GM19467 (cell line): ENCODE measurements around the gene ADPRHL1.

Experiments
- ATAC-seq: cut with Tn5 transposase; IDR thresholded peaks from one replicate; pipeline ENCODE4 v1.9.1; 2021; ENCODE audit warnings: mild to moderate bottlenecking, moderate library complexity; ENCODE audit not compliant: unreplicated experiment

ADPRHL1 gene

DNA sequence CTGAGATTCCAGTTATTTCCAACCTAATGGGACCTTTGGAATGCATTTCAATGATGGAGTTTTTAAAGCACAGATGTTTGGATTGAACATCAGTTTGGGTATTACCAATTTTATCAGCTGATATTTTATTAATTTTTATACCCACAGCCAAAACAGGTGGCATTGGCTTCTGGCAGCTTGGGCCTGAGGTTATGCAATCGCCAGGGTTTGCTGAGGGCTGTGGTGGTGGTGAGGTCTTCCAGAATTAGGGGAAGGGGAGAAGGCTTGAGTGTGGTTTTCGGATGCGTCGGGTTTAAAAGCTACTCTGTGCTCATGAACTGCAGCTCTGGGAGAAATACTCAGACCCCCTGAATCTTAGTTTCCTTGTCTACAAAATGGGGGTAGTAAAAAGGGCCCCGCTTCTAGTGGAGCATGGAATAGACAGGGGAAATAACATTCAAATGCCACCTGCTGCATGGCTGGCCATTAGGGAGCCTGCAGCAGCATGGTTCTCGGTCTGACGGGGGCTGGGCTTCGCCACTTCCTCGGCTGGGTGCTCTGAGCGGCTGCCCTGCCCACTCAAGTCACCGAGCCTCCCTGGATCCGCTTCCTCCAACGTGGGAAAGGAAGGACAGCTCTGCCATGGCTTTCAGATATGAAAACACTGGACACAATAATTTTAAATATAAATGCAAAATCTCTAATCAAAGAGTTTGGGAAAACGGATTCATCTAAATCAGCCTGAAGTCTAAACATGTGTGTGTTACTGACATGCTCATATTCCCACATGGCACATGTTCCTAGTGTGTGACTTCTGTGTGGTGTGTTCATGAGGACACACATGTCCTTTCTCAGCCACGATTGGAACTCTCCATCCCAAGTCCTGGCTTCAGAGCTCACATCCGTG is 35.2 kb downstream of the ADPRHL1 start:
- no peak for ATAC-seq

DNA sequence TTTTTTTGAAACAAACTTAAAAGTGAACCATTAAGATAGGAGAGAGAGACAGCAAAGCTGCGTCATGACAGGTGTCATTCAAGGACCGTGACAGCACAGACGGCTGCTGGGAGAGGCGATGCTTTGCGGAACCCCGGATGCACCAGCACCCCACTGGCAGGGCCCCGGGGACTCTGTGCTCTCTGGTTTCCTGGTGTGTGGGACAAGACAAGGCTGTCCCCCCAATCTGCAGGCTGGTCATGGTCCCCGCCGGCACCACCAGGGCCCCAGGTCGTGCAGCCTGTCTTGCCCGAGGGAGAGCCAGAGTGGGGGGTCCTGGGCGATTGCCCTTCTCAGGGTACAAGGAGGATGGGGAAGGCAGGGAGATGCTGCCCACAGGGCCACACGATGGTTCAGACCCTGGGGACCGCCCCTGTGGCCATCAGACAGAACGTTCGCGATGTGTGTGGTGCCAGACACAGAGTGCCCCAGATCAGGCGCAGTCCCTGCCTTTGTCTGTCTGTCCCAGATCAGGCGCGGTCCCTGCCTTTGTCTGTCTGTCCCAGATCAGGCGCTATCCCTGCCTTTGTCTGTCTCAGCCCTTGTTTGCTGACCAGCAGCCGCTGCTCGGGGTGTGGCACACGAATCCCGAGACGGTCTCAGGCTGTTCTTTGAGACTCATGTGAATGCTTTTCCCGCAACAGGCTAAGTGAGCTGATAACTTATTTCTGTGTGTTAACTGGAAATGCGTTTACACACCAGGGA is 36.1 kb downstream of the ADPRHL1 start:
- no peak for ATAC-seq

DNA sequence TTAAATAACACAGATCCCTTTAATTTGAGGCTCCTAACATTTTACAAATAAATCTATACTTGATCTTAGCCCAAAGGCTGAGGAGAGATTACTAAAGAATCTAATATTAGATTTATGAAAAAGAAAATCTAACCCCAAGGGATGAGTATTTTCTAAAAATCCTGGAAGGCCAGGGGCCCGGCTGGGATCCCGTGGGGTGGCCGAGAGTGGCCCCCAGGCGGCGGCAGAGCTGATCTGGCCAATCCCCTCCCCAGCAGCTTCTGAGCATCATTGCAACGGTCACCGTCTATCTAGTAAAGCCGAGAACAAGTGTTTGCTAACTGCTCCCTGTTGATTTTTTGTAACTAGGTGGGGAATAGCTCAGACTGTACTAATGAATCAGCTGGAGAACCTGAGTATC is 37.5 kb downstream of the ADPRHL1 start:
- ATAC-seq: no peak

DNA sequence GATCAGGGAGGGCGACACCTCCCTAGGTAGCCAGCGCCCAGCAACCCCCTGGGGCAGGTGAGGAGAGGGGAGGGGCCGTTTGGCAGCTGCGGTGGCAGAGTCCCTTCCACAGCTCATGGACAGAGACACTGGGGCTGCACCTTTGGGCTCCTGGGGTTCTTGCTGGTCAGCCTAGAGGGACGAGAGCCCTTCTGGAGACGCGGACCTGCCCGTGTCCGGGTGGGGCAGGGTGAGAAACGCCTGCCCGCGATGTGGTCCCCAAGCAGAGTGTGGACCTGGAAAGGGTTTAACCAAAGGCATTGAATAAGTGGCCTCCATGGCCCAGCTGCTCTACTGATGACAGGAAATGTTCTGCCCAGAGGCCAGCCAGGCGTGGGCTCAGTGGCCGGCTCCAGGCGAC is 38.3 kb downstream of the ADPRHL1 start:
- ATAC-seq: no peak

DNA sequence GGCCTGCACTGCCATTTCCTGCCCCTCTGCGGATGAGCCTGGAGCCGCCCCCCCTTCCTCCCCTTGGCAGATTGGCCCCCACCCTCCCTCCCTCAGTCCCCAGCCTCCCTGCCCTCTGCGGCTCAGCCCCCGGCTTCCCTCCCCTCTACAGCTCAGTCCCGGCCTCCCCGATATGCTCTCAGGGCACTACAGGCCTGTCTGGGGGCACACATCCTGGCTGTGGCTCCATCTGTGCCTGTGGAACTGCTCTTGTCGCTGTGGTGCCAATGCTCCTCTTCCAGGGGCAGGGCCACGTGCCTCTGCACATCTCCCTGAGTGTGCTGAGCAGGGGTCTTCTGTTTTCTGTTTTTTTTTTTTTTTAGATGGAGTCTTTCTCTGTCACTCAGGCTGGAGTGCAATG is 39.0 kb downstream of the ADPRHL1 start:
- no peak for ATAC-seq

DNA sequence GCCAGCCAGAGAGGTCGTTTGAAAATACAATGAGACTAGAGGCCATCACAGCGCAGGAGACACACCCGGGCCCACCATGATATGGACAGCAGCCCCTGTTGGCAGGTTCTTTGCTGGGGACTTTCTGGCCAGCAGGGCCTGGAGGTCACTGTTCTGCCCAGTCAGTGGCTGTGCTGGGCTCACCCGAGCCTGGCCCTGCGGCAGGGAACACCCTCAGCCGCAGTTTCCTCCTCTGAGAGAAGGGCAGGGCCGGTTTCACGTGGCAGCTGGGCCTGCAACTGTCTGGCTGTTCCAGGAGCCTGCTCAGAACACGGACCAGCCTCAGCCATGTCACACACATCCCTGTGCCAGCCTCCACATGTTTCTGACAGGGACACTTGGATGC is 39.4 kb downstream of the ADPRHL1 start:
- ATAC-seq: no peak

DNA sequence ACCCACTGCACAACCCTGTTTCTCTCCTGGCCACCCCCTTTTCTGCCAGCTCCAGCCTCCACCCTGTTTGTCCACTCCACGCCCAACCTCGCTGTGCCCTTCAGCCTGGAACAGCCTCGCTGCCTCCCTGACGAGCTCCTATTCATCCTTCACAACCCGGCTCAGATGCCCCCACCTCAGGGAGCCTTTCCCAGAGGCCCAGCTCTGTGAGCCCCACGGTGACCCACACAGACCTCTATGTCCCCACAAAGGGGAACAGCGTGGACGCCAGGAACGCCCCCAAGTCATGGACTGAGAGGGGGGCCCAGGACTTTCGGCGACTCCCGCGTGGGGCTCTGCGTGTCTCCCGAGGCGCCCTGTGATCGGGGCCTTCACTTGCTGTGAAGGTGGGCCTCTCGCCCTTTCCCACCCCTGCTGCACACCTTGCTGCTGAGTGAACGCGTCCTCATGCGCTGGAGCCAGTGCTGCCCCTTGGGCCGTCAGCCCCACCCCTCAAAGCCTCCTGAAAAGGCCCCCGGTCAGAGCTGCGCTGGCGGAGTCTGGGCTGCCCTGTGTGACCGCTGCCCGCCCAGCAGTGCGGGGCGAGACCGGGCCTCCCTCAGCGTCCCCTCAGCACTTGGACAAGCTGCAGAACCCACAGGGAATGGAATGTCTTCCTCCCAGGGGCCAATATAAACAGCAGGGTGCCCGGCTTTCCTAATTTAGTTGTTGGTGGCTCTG is 40.0 kb downstream of the ADPRHL1 start:
- ATAC-seq: no peak

DNA sequence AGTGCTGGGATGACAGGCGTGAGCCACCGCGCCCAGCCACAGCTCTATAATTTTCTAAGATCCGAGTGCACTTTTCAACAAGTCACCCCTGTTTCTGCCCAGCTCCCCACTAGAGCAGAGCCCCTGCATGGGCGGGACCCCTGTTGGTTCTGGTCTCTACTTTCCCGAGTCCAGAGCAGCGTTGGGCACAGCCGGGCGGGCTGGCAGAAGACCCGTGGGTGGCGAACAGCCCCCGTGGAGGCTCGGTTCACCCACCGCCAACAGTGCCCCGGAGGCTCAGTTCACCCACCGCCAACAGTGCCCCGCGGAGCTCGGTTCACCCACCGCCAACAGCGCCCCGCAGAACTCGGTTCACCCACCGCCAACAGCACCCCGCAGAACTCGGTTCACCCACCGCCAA is 40.8 kb downstream of the ADPRHL1 start:
- ATAC-seq: no peak

DNA sequence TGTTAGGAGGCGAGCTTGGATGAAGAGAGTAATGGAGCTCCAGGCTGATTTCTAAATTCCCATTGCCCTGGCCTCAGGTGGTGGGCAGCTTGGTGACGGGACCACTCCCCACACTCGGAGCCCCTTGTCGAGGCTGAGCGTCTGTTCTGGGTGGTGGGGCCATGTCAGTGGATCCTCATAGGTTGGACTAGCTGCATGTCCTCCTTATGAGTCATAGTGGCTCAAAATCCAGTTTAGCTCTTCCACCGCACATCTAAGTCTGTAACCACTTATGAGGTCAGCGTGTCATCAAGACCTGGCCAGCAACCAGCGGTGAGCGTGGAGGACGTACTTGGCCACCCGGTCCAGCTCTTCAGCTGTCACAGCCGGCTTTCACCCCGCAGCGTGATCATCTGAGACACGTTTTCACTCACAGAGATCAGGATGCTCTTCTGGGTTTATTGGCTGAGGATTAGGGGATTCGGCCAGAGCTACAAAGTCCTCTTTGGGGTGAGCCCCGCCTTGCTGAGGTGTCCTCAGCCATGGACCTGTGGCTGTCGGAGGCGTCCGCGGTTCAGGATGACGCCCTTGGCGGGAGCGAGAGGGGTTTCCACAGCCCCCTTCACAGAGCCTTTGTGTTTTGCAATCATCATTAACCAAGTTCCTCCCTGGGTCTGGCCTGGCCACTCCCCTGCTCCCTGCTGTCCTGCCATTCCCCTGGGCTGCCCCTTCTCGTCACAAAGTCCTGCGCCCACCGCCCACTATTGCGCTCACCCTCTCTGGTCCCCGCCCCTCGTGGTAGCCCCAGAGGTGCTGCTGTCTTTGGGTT is 41.9 kb downstream of the ADPRHL1 start:
- no peak for ATAC-seq

DNA sequence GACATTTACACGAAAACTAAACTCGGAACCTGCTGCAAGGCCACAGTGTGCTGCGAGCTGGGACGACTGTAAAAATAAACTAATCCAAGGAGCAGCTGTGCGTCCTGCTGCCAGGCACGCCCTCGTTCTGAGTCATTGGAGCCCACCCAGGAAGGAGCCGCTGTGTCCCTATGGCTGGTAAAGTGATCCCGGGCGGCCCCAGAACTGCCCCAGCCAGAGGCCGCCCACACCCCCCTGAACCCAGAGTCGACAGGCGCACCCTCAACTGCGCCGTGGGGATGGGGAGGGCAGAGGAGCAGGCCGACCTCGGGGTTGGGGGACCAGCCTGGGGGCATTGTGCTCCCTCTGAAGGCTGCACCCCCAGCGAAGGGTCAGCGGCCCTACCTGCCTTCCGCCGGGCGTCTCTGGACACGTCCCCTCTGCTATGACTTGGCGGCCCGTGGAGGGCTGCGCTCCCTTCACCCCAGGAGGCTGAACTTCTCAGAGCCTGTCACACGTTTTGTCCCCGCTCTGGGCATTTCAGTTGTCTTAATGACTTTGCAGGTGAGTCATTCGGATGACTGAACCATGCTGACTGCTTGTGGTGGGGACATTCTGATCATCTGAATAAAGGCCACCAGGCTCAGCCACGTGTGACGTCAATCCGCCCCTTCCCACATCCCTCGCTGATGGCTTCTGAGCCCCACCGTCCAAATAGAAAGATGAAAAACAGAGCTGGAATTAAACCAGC is 42.7 kb downstream of the ADPRHL1 start:
- no peak for ATAC-seq

DNA sequence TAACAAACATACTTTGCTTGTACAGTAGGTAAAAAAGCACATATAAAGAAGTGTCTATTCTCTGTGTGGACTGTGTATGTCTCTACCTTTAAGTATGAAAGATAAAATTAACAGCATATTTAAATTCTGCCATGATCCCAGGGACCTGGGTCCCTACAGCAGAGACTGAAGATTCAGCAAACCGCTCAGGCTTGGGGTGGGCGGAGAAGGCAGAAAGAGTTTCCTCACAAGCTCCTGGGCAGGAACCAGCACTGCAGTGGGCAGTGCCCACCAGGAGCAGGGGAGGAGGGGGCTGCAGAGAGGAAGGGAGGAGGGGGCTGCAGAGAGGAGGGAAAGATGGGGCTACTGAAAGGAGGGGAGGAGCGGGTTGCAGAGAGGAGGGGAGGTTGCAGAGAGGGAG is 44.7 kb downstream of the ADPRHL1 start:
- ATAC-seq: no peak

DNA sequence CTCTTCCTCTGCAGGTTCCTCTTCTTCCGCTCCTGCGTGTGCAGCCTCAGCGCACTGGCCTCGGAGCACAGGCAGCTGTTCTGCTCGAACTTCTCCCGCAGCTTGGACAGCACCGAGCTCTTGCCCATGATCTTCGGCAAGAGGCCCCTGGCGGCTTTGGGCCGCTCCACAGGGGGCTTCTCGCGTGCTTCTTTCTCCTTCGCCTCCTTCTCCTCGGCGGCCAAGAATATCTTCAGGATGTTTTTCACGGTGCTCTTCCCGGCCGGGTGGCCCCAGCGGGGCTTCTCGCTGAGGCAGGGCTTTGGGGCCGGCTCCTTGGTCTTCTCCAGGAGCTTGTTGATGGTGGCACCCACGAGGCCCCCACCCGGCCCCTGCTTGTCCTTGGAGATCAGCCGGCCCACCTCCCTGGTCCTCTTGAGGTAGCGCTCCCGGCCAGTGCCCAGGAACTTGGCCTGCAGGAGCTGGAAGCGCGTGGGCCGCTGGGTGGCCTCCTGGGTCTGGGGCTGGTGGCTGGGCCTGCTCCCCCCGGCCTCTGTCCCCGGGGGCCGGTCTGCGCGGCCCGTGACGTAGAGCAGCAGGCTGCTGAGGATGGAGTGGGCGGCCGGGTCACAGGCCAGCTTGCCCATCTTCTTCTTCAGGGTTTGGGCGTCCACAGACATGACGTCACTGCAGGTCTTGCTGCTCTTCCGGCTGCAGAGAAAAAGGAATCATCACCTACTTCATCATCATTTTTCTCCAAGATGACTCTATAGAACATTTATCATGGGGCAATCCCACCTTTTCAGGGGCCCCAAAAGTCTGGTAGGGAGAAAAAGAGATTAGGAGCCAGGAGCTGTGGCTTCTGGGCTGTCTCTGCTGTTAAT is 45.5 kb downstream of the ADPRHL1 start:
- no peak for ATAC-seq

DNA sequence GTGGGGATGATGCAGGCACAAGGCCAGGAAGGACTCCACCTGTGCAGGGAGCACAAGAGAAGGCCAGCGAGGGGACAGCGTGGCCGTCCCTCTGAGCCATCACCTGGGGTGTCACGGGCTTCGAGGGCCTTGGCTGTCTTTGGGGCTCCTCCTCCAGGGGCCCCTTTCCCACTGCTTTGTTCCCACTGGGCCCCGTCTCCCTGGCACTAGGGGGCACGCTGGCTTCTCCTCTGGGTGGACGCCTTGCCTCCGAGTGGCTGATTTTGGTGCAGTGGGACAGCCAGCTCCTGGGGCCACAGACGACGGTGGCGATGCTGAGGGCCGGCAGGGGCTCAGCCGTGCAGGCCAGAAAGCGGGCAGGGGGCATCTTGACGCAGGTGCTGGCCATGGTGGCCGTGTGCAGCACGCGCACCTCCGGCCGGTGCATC is 46.2 kb downstream of the ADPRHL1 start:
- ATAC-seq: no peak

DNA sequence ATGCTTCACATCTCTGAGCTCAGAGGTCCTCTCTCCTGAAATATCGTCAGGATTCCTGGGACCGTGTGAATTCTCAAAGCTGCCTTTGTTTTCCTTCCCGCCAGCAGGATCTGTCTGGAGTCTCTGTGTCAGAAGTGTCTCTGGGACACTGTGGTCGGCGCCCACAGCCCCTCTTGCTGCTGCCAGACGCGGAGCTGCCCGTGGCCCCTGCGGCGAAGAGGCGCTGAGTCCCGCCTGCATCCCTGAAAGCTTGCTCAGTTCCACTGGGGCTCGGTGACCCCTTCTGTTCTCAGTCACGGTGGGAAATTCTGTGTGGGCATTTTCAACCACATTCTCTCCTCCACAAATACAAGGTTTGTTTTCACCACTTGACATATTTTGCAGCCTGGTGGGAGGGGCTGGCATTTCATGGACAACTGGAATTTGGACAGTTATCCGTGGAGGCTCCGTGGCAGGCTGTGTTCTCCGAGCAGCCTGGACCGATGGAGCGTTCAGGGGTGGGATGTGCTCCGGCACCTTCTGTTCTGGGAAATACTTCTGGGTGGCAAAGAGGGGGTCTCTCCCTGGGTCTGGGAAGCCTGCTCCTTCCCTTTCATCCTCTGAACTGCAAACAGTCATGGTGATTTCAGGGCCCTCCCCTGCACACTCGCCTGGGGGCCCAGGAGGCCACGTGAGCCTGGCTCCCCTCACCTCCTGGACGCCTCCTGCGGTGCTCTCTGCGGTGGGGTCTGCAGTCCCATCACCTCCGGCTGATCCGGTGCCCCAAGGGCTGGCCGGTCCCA is 46.8 kb downstream of the ADPRHL1 start:
- no peak for ATAC-seq

DNA sequence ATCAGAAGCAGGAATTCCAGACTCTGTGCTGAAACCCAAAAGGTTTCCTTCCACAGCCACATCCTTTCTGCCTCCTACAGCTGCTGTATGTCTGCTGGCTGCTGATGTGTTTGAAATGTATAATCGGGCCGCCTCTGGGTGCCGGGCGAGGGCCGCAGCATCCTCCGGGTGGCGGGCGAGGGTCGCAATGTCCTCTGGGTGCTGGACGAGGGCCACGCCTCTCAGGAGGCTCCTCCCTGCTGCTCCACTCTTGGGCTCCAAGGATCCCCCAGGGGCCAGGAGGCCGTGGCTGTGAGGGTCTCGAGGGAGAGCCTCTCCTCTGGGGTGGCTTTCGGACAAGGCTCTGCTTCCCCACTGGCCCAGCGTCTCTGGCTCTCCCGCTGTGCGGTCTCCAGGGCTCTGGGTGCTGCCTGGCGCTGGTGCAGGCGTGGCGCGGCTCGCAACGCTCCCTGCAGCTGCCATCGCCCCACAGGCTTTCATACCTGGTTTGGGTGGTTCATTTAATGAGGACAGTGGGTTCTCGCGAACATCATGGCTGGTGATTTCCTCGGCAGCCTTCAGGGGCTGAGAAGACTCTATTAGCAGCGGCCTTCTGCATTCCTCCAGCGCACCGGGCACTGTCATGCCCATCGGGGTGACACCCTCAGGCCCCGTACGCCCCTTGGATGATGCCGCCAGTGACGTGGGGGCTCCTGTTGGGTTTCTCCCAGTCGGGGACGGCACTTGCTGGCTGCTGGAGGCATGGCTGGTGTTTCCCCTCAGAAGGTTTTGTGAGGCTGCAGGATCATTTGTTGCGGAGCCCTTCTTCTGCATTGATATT is 47.6 kb downstream of the ADPRHL1 start:
- no peak for ATAC-seq

DNA sequence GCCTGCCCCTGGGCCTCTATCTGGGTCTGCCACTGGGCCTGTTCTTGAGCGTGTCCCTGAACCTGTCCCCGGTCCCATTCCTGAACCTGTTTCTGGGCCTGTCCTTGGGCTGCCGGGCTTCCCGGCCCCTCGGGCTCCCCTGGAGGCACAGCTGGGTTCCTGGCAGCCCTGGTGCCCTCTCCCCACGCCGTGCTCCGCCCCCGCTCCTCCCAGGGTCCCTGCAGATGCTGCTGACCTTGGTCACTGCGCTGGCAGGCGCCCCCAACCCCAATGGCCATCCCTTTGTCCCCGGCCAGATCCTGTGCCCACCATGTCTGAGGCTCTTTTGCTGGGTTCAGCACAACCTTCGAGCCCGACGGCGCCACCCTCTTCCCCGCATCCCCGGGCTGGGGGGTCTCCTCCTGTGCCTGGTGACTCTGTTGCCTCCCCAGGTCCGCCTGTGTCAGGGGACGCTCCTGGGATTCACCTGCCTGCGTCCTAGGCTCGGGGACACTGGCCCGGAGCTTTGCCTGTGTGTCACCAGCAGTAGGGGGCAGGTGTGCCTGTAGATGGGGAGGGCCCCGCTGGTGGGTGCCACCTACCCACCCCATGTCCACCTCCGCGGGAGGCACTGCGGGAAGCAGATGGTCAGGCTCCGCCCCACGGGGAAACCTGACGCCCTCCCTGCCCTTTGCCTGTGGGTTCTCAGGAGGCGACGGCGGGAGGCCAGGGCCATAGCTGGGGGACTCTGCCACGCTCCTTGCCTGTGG is 48.4 kb downstream of the ADPRHL1 start:
- ATAC-seq: no peak

DNA sequence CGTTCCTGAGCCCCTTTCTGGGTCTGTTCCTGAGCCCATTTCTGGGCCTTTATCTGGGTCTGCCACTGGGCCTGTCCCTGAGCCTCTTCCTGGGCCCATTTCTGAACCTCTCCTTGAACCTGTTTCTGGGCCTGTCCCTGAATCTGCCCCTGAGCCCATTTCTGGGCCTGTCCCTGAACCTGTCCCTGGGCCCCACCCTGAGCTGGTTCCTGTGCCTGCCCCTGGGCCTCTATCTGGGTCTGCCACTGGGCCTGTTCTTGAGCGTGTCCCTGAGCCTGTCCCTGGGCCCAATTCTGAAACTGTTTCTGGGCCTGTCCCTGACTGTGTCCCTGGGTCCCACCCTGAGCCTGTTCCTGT is 48.9 kb downstream of the ADPRHL1 start:
- ATAC-seq: no peak
